Colonic mucosa (tissue), 4 donors: ENCODE results near the gene RCCD1. TPM values are rescaled to one million over a fixed set of nuclear protein-coding genes. Genes with fewer than 3 reads are reported as not detected.

ENCODE experiments used
- DNase-seq: peaks from one replicate; pipeline ENCODE4 v3.0.0-alpha.2; 2020
- H3K27ac ChIP-seq: fragments of 200-600 bp; one replicate; pipeline ENCODE4 v1.8.0; 2021
- H3K27me3 ChIP-seq: fragments of 200-600 bp; one replicate; pipeline ENCODE4 v1.8.0; 2021
- H3K36me3 ChIP-seq: fragments of 200-600 bp; one replicate; pipeline ENCODE4 v1.8.0; 2021
- H3K4me1 ChIP-seq: fragments of 200-600 bp; one replicate; pipeline ENCODE4 v1.8.0; 2021; ENCODE audit warnings: mild to moderate bottlenecking
- H3K4me3 ChIP-seq: fragments of 200-600 bp; one replicate; pipeline ENCODE4 v1.8.0; 2021
- H3K9ac ChIP-seq, 2 donors: one replicate each; pipeline ENCODE4 v1.7.0; 2013; ENCODE audit warnings: control low read depth in 2 of 2, low read depth in 2 of 2, low read length in 2 of 2
- H3K9me3 ChIP-seq: fragments of 200-600 bp; one replicate; pipeline ENCODE4 v1.8.0; 2021
- CTCF ChIP-seq: fragments of 200-600 bp; IDR thresholded peaks from one replicate; pipeline ENCODE4 v1.8.0; 2022; ENCODE audit warnings: antibody characterized with exemption, mild to moderate bottlenecking
- intact Hi-C: fragments of 100-400 bp; cut with DNase I; formaldehyde crosslinking; loops from one replicate; pipeline ENCODE4 v1.14.1; 2022
- total RNA-seq, 2 donors: library from RNA; stranded (reverse); fragmentation: NEBNext Ultra II Directional in 1 of 2; extraction: Animal tissue kit (Norgen Biotek cat#: 25700) in 1 of 2; gene quantifications; one replicate each; pipeline ENCODE4 v1.2.1, GENCODE V29; 2021
- donor health status: healthy.
- donor health status: DM: no; HTN: no; CAD: no.
- donor health status: DM: no; HTN: no; CAD: no.

RCCD1 gene
- total RNA-seq, 2 donors from 2014 or later = 14.8 to 33.0 TPM

DNA sequence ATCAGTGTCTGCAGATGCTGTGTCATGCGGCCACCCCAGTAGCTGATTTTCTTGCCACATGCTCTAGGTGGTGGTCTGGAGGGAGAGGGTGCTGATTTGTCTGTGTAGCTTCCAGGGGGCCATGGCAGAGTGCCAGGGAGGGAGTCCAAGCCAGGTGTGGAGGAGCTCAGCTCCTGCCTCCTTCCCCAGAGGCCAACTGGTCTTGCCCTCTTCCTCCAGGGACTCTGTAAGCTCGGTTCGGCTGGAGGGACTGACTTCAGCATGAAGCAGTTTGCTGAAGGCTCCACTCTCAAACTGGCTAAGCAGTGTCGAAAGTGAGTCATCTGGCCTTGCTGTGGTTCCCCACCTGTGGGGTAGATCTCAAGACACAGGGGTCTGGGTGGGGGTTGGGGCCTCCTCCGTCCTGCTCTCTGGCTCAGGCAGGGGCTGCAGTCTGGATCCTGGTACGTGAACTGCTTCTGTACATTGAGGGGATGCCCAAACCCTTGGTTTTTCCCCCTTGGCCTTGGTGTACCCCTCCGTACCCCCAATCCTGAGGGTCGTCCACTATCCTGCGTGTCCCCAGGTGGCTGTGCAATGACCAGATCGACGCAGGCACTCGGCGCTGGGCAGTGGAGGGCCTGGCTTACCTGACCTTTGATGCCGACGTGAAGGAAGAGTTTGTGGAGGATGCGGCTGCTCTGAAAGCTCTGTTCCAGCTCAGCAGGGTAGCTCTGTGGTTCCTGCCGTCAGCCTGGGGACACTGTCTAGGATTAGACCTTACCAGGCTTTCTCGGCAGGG, 6.9 kb upstream of the RCCD1 start:
- Histone ChIP-seq H3K4me1 (peaks cover 5% of the 10 kb centered on the region), H3K4me3 (no peak overlapping the region), H3K9ac (no peak overlapping the region), H3K27me3 (no peaks in the 10 kb centered on the region), H3K36me3 (peaks cover 19% of the 10 kb centered on the region), H3K9me3 (no peaks in the 10 kb centered on the region), H3K27ac (no peak overlapping the region)
- intact Hi-C loops = no loop called here
- no peak for TF ChIP-seq CTCF
- no peak for DNase-seq

GRCh38 chr15:90948506-90948905, 6.2 kb upstream of the RCCD1 start:
- H3K9ac ChIP-seq = no peak overlapping the region
- intact Hi-C loops = no loop called here

DNA sequence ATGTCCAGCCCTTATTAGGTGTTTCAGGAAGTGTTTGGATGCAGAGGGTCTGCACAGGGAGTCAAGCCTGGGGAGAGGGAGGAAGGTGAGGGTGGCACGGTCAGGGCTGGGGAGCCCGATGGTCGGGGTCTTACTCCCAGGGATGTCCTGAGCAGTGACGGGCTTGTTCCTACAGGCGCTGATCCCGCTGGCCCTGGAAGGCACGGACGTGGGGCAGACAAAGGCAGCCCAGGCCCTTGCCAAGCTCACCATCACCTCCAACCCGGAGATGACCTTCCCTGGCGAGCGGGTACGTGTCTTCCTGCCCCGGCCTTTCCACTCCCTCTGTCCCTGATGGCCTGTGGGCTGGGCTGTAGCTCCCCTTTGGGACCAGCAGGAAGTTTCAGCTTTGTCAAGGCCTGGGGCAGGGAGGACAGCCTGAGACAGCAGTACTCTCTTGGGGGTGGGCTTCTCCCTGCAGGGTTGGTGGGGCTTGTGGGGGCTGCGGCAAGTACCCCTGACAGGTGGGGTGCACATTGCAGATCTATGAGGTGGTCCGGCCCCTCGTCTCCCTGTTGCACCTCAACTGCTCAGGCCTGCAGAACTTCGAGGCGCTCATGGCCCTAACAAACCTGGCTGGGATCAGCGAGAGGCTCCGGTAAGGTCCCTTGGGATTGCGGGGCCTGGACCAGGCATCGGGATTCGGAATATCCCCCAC, 4.6 kb upstream of the RCCD1 start:
- peaks cover 8% of the 10 kb centered on the region for H3K4me1 ChIP-seq
- H3K36me3 ChIP-seq = peaks cover 12% of the 10 kb centered on the region
- H3K9me3 ChIP-seq = no peaks in the 10 kb centered on the region
- H3K27me3 ChIP-seq = no peaks in the 10 kb centered on the region
- no peak for DNase-seq
- H3K27ac ChIP-seq = peak overlapping the region; percentile 38
- TF ChIP-seq CTCF = no peak
- no peak overlapping the region for H3K4me3 ChIP-seq
- peak overlapping the region in 1 of 2 donors; percentile 9 for H3K9ac ChIP-seq
- intact Hi-C loops = loop anchor here (10.0 kb wide), 1 partner anchor 325 kb away; no protein-coding TSS in a partner anchor

More at GRCh38 chr15:90948506-90948905, 6.2 kb upstream of the RCCD1 start:
- TF ChIP-seq CTCF = no peak
- H3K27me3 ChIP-seq = no peaks in the 10 kb centered on the region
- no peak overlapping the region for H3K4me3 ChIP-seq
- peaks cover 17% of the 10 kb centered on the region for H3K36me3 ChIP-seq
- H3K9me3 ChIP-seq = no peaks in the 10 kb centered on the region
- no peak overlapping the region for H3K27ac ChIP-seq
- H3K4me1 ChIP-seq = peaks cover 5% of the 10 kb centered on the region
- no peak for DNase-seq

GRCh38 chr15:90950676-90951075, 4.0 kb upstream of the RCCD1 start:
- Histone ChIP-seq H3K4me1 (peaks cover 12% of the 10 kb centered on the region), H3K27me3 (no peaks in the 10 kb centered on the region), H3K9me3 (no peaks in the 10 kb centered on the region), H3K9ac (no peak overlapping the region), H3K36me3 (peaks cover 12% of the 10 kb centered on the region), H3K4me3 (no peak overlapping the region), H3K27ac (no peak overlapping the region)
- TF ChIP-seq CTCF = no peak
- no peak for DNase-seq
- intact Hi-C loops = loop anchor here (10.0 kb wide), 1 partner anchor 324 kb away; no protein-coding TSS in a partner anchor

DNA sequence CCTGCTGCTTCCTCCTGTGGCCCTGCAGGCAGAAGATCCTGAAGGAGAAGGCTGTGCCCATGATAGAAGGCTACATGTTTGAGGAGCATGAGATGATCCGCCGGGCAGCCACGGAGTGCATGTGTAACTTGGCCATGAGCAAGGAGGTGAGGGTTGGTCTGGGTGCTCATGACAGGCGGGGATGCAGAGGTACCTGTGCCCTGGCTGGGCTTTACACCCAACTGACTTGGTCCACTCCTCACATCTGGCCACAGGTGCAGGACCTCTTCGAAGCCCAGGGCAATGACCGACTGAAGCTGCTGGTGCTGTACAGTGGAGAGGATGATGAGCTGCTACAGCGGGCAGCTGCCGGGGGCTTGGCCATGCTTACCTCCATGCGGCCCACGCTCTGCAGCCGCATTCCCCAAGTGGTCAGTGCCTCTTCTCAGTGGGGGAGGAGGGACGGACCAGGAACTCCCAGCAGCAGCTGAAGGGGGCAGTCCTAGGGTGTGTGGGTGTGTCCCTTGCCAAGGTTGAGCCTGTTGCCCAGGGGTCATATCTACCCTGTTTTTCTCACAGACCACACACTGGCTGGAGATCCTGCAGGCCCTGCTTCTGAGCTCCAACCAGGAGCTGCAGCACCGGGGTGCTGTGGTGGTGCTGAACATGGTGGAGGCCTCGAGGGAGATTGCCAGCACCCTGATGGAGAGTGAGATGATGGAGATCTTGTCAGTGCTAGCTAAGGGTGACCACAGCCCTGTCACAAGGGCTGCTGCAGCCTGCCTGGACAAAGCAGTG, 1.6 kb upstream of the RCCD1 start:
- intact Hi-C loops = loop anchor here (10.0 kb wide), 1 partner anchor 322 kb away; no protein-coding TSS in a partner anchor
- no peak for TF ChIP-seq CTCF
- no peak for DNase-seq
- no peak overlapping the region for H3K27ac ChIP-seq
- no peak overlapping the region for H3K9ac ChIP-seq
- H3K4me1 ChIP-seq = peaks cover 26% of the 10 kb centered on the region
- H3K4me3 ChIP-seq = no peak overlapping the region
- H3K27me3 ChIP-seq = no peaks in the 10 kb centered on the region
- no peaks in the 10 kb centered on the region for H3K9me3 ChIP-seq
- peaks cover 5% of the 10 kb centered on the region for H3K36me3 ChIP-seq
